OCI-LY1 (cell line): ENCODE measurements around the gene MMAB.

Experiments
- H2AFZ ChIP-seq: fragments of 200-600 bp; sonication (generic), shearing (Covaris generic); 2 replicates; pipeline ENCODE4 v1.6.0; 2014; ENCODE audit warnings: antibody characterized with exemption, mild to moderate bottlenecking, low read length
- H3F3A ChIP-seq: fragments of 200-600 bp; sonication (generic), shearing (Covaris generic); 2 replicates; pipeline ENCODE4 v1.6.0; 2014; ENCODE audit warnings: mild to moderate bottlenecking, antibody characterized with exemption, low read length, moderate library complexity; ENCODE audit not compliant: insufficient read depth
- H3K27ac ChIP-seq: fragments of 200-600 bp; sonication (generic); 2 replicates; pipeline ENCODE4 v1.5.1; 2014; ENCODE audit warnings: low read length, mixed run types, mild to moderate bottlenecking, low read depth; ENCODE audit not compliant: poor library complexity, severe bottlenecking
- H3K27me3 ChIP-seq: fragments of 200-600 bp; sonication (generic); 2 replicates; pipeline ENCODE4 v1.6.0; 2014; ENCODE audit warnings: antibody characterized with exemption, mild to moderate bottlenecking, low read length, moderate library complexity; ENCODE audit not compliant: insufficient read depth
- H3K36me3 ChIP-seq: fragments of 200-600 bp; sonication (generic); 2 replicates; pipeline ENCODE4 v1.6.1; 2014; ENCODE audit warnings: mild to moderate bottlenecking, antibody characterized with exemption, low read length, moderate library complexity, mixed read lengths; ENCODE audit not compliant: insufficient read depth
- H3K4me1 ChIP-seq: fragments of 200-600 bp; sonication (generic); 2 replicates; pipeline ENCODE4 v1.5.1; 2014; ENCODE audit warnings: mild to moderate bottlenecking, low read length, moderate library complexity; ENCODE audit not compliant: insufficient read depth, severe bottlenecking
- H3K4me2 ChIP-seq: fragments of 200-600 bp; sonication (generic), shearing (Covaris generic); 2 replicates; pipeline ENCODE4 v1.6.1; 2014; ENCODE audit warnings: low read length
- H3K4me3 ChIP-seq: fragments of 200-600 bp; sonication (generic); 2 replicates; pipeline ENCODE4 v1.5.1; 2014; ENCODE audit warnings: low read length, low read depth, mild to moderate bottlenecking, mixed read lengths; ENCODE audit not compliant: poor library complexity, severe bottlenecking
- H3K79me2 ChIP-seq: fragments of 200-600 bp; shearing (Covaris generic); 2 replicates; pipeline ENCODE4 v1.6.1; 2016; ENCODE audit warnings: mixed run types, low read length, mixed read lengths; ENCODE audit not compliant: insufficient read depth
- H3K9ac ChIP-seq: fragments of 200-600 bp; sonication (generic), shearing (Covaris generic); 2 replicates; pipeline ENCODE4 v1.6.1; 2014; ENCODE audit warnings: mild to moderate bottlenecking, low read length, mixed read lengths
- H3K9me2 ChIP-seq: fragments of 200-600 bp; sonication (generic), shearing (Covaris generic); 2 replicates; pipeline ENCODE4 v1.6.1; 2014; ENCODE audit warnings: low read depth, mild to moderate bottlenecking, low read length, mixed read lengths
- H3K9me3 ChIP-seq: fragments of 200-600 bp; shearing (Covaris generic); 2 replicates; pipeline ENCODE4 v1.6.1; 2014; ENCODE audit warnings: low read length, mixed read lengths
- H4K20me1 ChIP-seq: fragments of 200-600 bp; sonication (generic), shearing (Covaris generic); 2 replicates; pipeline ENCODE4 v1.6.0; 2016; ENCODE audit warnings: mild to moderate bottlenecking, low read length; ENCODE audit not compliant: insufficient read depth
- CTCF ChIP-seq: fragments of 200-600 bp; sonication (generic), shearing (Covaris generic); IDR thresholded peaks from 2 replicates; pipeline ENCODE4 v1.5.1; 2017; ENCODE audit warnings: mild to moderate bottlenecking, antibody characterized with exemption, low read length, moderate library complexity, mixed read lengths
- EZH2 ChIP-seq: fragments of 200-600 bp; sonication (generic), shearing (Covaris generic); IDR thresholded peaks from 2 replicates; pipeline ENCODE4 v1.8.0; 2017; ENCODE audit warnings: borderline replicate concordance, mixed run types, mild to moderate bottlenecking, antibody characterized with exemption, low read length, moderate library complexity, mixed read lengths

Gene MMAB

GRCh38 chr12:109545826-109546225 is 27.5 kb downstream of the MMAB start:
- H4K20me1 ChIP-seq, result no peaks in the 10 kb centered on the region
- H3K4me3 ChIP-seq, result no peak overlapping the region
- H3K9me2 ChIP-seq, result no peaks in the 10 kb centered on the region
- H3K79me2 ChIP-seq, result no peaks in the 10 kb centered on the region
- TF ChIP-seq CTCF (no peak), EZH2 (no peak)
- H3K4me1 ChIP-seq, result no peaks in the 10 kb centered on the region
- no peak overlapping the region for H2AFZ ChIP-seq
- no peak overlapping the region for H3K9ac ChIP-seq
- H3F3A ChIP-seq, result no peaks in the 10 kb centered on the region
- no peaks in the 10 kb centered on the region for H3K27me3 ChIP-seq
- no peak overlapping the region for H3K4me2 ChIP-seq
- no peak overlapping the region for H3K27ac ChIP-seq
- H3K36me3 ChIP-seq, result no peaks in the 10 kb centered on the region
- H3K9me3 ChIP-seq, result no peaks in the 10 kb centered on the region

GRCh38 chr12:109544955-109545531 is 28.3 kb downstream of the MMAB start:
- H3K36me3 ChIP-seq, result no peaks in the 10 kb centered on the region
- H2AFZ ChIP-seq, result no peak overlapping the region
- H3K4me3 ChIP-seq, result no peak overlapping the region
- H3K4me2 ChIP-seq, result no peak overlapping the region
- no peak overlapping the region for H3K9ac ChIP-seq
- H3K4me1 ChIP-seq, result no peaks in the 10 kb centered on the region
- H3F3A ChIP-seq, result no peaks in the 10 kb centered on the region
- no peak overlapping the region for H3K27ac ChIP-seq
- no peaks in the 10 kb centered on the region for H3K27me3 ChIP-seq
- no peaks in the 10 kb centered on the region for H3K9me2 ChIP-seq
- no peaks in the 10 kb centered on the region for H4K20me1 ChIP-seq
- TF ChIP-seq CTCF (no peak), EZH2 (no peak)
- H3K79me2 ChIP-seq, result no peaks in the 10 kb centered on the region
- H3K9me3 ChIP-seq, result no peaks in the 10 kb centered on the region

GRCh38 chr12:109542876-109543275 is 30.4 kb downstream of the MMAB start:
- Histone ChIP-seq H3K36me3 (no peaks in the 10 kb centered on the region), H3K27ac (no peak overlapping the region), H4K20me1 (no peaks in the 10 kb centered on the region), H3K27me3 (no peaks in the 10 kb centered on the region), H3F3A (no peaks in the 10 kb centered on the region), H3K4me1 (no peaks in the 10 kb centered on the region), H3K4me2 (no peak overlapping the region), H3K9me2 (no peaks in the 10 kb centered on the region), H2AFZ (no peak overlapping the region), H3K9me3 (no peaks in the 10 kb centered on the region), H3K79me2 (no peaks in the 10 kb centered on the region), H3K9ac (no peak overlapping the region), H3K4me3 (no peak overlapping the region)
- TF ChIP-seq EZH2 (no peak), CTCF (no peak)
